Measurements from ENCODE around the gene L1CAM. TPM values are rescaled to one million over a fixed set of nuclear protein-coding genes. Genes with fewer than 3 reads are reported as not detected.

L1CAM gene
- total and polyA plus RNA-seq, 12 donors, result 1.1 to 5.6 (median 2.7) TPM

- 90 to 93% methylated on average over 8 of the region's 8 CpGs for WGBS, 2 donors
- Histone ChIP-seq H3K4me1 (peaks cover 0 to 52% (median 41%) of the 10 kb centered on the region in 9 donors), H3K4me3 (no peak overlapping the region), H3K9me3 (no peaks in the 10 kb centered on the region), H3K36me3 (peaks cover 0 to 40% (median 0%) of the 10 kb centered on the region in 9 donors), H3K27ac (no peak overlapping the region), H3K27me3 (peaks cover 0 to 17% (median 0%) of the 10 kb centered on the region in 7 donors)
- DNase-seq (no peak), ATAC-seq (no peak)
- no peak for TF ChIP-seq CTCF (IDR thresholded peaks at IDR 0.05)
- intact Hi-C loops (cut with DNase I), result no loop called here
Observed at GRCh38 chrX:153931151-153931550, 45.2 kb upstream of the L1CAM start.

- whole genome bisulfite sequencing, 2 donors, result 87 to 88% methylated on average over 30 to 31 of the region's 31 CpGs
- ATAC-seq, result no peak
- Histone ChIP-seq H3K9me3 (no peaks in the 10 kb centered on the region), H3K27me3 (peaks cover 0 to 16% (median 0%) of the 10 kb centered on the region in 7 donors), H3K27ac (peak overlapping the region in 7 of 10 donors; percentile 23 to 99 (median 75)), H3K4me3 (no peak overlapping the region), H3K4me1 (peaks cover 0 to 56% (median 44%) of the 10 kb centered on the region in 9 donors), H3K36me3 (peaks cover 0 to 40% (median 0%) of the 10 kb centered on the region in 9 donors)
- intact Hi-C loops (cut with DNase I), result no loop called here
- no peak for DNase-seq
- no peak for TF ChIP-seq CTCF (IDR thresholded peaks at IDR 0.05)
Observed at GRCh38 chrX:153930011-153930910, 44.3 kb upstream of the L1CAM start.

GRCh38 chrX:153929576-153929975 is 43.6 kb upstream of the L1CAM start:
- ATAC-seq, result no peak
- WGBS, 2 donors, result 72 to 79% methylated on average over 10 of the region's 10 CpGs
- peak overlapping the region in 3 of 10 donors; percentile 40 to 47 (median 41) for H3K4me3 ChIP-seq
- H3K27ac ChIP-seq, result peak overlapping the region in 9 of 10 donors; percentile 28 to 99 (median 72)
- intact Hi-C loops (cut with DNase I), result loop anchor here in 4 of 10 donors (10.0 kb wide), 2 partner anchors 115 to 135 kb away; partner anchors contain the start of genes IDH3G (in 3 of the 4) and SSR4 (in 3 of the 4)
- H3K9me3 ChIP-seq, result no peaks in the 10 kb centered on the region
- peaks cover 0 to 22% (median 0%) of the 10 kb centered on the region in 7 donors for H3K27me3 ChIP-seq
- DNase-seq, result no peak
- no peak for TF ChIP-seq CTCF (IDR thresholded peaks at IDR 0.05)
- peaks cover 0 to 40% (median 0%) of the 10 kb centered on the region in 9 donors for H3K36me3 ChIP-seq
- H3K4me1 ChIP-seq, result peaks cover 0 to 61% (median 43%) of the 10 kb centered on the region in 9 donors

GRCh38 chrX:153928846-153929245 is 42.9 kb upstream of the L1CAM start:
- Histone ChIP-seq H3K4me3 (peak overlapping the region in 7 of 10 donors; percentile 30 to 47 (median 40)), H3K9me3 (no peaks in the 10 kb centered on the region), H3K4me1 (peaks cover 0 to 64% (median 46%) of the 10 kb centered on the region in 9 donors), H3K27me3 (peaks cover 0 to 29% (median 0%) of the 10 kb centered on the region in 7 donors), H3K36me3 (peaks cover 0 to 40% (median 0%) of the 10 kb centered on the region in 9 donors), H3K27ac (peak overlapping the region in 9 of 10 donors; percentile 37 to 99 (median 72))
- WGBS, 2 donors, result 40 to 42% methylated on average over 9 of the region's 9 CpGs
- no peak for ATAC-seq
- no peak for TF ChIP-seq CTCF (IDR thresholded peaks at IDR 0.05)
- intact Hi-C loops (cut with DNase I), result loop anchor here in 4 of 10 donors (10.0 kb wide), 2 partner anchors 114 to 134 kb away; partner anchors contain the start of genes IDH3G (in 3 of the 4) and SSR4 (in 3 of the 4)
- DNase-seq, result no peak

Data from heart right ventricle (tissue), 16 donors.